Jurkat, Clone E6-1 (cell line): ENCODE results near the gene FLT1.

Experiments
- DNase-seq: peaks from one replicate; pipeline ENCODE4 v3.0.0-alpha.2; 2011; ENCODE audit warnings: low read depth, low spot score
- H3K4me3 ChIP-seq: 2 replicates; pipeline ENCODE4 v1.5.1; 2011; ENCODE audit warnings: mild to moderate bottlenecking, low read length, control low read depth, moderate library complexity

FLT1 gene

GRCh38 chr13:28370448-28370847 is 124.5 kb downstream of the FLT1 start:
- no peak for DNase-seq
- H3K4me3 ChIP-seq: no peak overlapping the region

GRCh38 chr13:28358708-28359107 is 136.2 kb downstream of the FLT1 start:
- no peak for DNase-seq
- no peak overlapping the region for H3K4me3 ChIP-seq

DNA sequence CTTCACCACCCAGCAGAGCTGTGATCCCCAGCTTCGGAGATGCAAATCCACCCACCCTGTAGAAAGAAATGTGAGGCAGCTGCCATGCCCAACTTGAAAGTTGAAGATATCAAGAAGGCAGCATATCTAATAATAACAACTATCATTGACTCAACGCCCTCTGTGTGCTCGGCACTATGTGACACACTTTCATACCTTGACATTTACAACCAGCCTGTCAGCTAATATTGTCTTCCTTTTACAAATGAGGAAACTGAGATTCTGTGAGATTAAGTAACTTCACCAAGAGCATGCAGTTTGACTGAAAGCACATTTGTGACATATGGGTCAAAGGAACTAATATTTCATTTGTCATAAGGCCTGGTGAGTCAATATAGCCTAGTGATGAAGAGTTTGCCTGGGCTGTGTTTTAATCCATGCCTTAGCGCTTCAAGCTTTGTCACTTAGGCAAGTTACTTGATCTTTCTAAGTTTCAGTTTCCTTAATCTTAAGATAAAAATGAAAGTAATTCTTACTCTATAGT is 137.0 kb downstream of the FLT1 start:
- no peak for DNase-seq
- no peak overlapping the region for H3K4me3 ChIP-seq

- DNase-seq: no peak
- no peak overlapping the region for H3K4me3 ChIP-seq
Measured at GRCh38 chr13:28357247-28357825, 137.6 kb downstream of the FLT1 start.

DNA sequence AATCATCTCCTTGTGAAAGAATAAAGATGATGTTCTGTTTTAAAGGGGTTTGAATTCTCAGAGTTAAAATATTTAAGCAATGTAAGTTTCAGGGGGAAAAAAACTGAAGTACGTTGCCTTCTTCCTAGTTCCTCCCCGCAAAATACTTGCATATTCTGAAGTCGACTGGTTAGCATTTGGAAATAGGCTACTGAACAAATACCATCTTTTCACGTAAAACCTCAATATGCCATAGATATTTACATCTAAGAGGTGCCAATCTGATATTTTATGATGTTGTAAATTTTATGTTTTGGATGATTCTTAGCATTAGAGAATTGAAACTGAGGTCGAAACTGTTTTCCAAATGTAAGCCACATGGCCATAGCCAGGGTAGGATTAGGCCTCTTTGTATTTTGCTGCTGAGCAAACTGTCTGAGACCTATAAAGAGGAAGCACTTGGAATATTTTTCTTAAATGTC is 138.3 kb downstream of the FLT1 start:
- no peak overlapping the region for H3K4me3 ChIP-seq
- DNase-seq: no peak

DNA sequence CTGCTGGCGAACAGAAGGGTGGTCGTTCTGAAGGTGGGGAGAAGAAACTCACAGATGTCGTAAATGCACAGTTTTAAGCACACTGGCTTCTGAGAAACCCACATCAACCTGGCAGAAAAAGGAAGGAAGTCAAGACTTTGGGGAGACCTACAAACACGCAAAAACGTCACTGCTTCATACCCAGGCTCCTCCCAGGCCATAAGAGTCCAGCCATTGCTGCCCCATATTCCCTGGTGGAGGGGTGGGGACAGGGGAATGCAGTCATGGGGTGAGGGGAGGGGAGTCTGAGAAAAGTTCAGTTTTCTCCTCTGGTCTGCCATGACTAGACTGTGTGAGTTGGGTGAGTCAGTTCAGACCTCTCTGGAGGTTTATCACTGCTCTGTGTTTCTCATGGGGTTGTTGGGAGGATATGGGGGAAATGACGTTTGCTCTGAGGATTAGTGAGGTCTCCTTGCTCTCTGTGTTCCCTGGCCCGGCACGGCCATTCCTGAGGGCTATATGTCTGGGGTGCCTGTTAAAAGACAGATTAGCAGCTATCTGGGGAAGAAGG is 139.0 kb downstream of the FLT1 start:
- peak; percentile 77 for DNase-seq
- H3K4me3 ChIP-seq: peak overlapping the region; percentile 9; the same call in 1 of the 2 replicates

- no peak for DNase-seq
Measured at GRCh38 chr13:28355046-28355821, 139.7 kb downstream of the FLT1 start.

GRCh38 chr13:28353679-28354078 is 141.2 kb downstream of the FLT1 start:
- no peak overlapping the region for H3K4me3 ChIP-seq
- no peak for DNase-seq

More at GRCh38 chr13:28355046-28355821, 139.7 kb downstream of the FLT1 start:
- peak overlapping the region; percentile 9; the same call in 1 of the 2 replicates for H3K4me3 ChIP-seq

DNA sequence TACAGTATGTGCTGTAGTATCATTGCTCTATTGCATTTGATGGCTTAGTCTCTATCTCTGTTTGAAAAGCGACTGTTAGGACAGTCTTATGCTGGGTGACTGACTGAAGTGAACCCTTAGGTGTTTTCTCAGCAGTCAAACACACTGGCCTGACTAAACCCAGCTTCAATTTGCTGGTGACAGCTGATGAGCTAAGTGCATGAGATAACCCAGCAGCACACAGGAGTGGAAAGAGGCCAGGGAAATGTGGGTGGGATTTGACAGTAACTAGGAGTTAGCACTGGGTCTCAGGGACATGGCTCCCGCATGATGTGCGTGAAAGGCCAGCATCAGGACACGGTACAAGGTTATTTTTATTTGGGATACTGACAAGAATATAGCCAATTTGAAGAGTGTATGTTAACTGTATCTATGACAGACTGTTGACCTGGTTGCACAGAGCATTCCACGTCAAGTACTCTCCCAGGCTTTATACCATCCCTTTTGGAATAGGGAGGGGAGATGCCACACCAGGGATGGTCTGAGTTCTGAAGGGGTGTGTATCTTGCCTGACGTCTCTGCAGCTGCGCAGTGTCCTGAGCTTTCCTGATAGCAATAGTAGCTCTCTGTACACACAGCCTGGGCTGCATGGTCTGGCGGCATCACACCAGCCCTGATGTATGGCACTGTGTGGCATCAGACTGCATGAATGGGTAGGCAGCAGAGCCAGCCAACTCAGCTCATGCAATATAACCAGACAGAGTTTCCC is 144.8 kb downstream of the FLT1 start:
- no peak for DNase-seq

GRCh38 chr13:28349371-28349770 is 145.6 kb downstream of the FLT1 start:
- no peak overlapping the region for H3K4me3 ChIP-seq
- DNase-seq: no peak

More for the DNA sequence above, 144.8 kb downstream of the FLT1 start:
- no peak overlapping the region for H3K4me3 ChIP-seq

GRCh38 chr13:28347456-28348371 is 147.2 kb downstream of the FLT1 start:
- H3K4me3 ChIP-seq: no peak overlapping the region
- DNase-seq: peak; percentile 84

GRCh38 chr13:28346154-28346553 is 148.8 kb downstream of the FLT1 start:
- no peak overlapping the region for H3K4me3 ChIP-seq
- DNase-seq: no peak

- H3K4me3 ChIP-seq: no peak overlapping the region
- no peak for DNase-seq
Measured at GRCh38 chr13:28344163-28344562, 150.8 kb downstream of the FLT1 start.

DNA sequence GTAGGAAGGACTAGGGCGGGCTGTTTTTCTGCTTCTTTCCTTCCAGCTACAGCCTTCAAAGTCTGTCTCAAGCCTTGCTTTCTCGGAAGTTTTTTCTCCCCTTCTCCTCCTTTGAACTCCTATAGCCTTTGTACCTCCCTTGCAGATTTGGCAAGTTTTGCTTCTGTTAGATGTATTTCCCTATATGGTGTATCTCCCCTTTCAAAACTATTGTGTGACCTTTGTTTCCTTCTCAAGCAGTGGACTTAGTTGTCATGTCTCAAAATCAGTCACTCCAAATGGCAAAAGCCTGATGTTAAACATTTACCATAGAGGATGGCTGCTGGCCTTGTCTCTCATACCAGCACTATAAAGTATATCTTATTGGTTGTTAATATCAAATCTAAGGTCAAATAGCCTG is 152.7 kb downstream of the FLT1 start:
- no peak for DNase-seq
- no peak overlapping the region for H3K4me3 ChIP-seq

DNA sequence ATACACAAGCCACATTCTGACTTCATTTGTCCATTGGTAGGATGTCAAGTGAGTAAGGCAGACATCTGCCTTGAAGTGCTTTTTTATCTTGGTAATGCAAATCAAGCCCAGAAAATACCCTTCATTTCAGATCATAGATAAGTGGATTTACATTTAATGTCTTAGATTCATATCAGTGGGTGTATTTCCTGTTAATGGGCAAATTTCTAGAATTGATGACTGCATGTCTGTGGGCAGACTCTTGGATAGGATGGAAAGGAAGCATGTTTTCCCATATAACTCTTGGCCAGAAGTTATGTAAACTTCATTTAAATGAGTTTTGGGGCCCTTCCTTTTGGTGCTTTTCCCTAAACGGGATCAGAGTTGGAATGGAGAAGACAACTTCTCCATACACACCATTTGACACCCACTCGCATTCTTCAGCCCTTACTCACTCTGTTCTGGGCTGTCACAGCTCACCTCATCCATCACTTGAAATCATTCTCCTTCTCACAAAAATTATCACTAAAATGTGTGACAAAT is 154.6 kb downstream of the FLT1 start:
- no peak for DNase-seq
- H3K4me3 ChIP-seq: no peak overlapping the region

DNA sequence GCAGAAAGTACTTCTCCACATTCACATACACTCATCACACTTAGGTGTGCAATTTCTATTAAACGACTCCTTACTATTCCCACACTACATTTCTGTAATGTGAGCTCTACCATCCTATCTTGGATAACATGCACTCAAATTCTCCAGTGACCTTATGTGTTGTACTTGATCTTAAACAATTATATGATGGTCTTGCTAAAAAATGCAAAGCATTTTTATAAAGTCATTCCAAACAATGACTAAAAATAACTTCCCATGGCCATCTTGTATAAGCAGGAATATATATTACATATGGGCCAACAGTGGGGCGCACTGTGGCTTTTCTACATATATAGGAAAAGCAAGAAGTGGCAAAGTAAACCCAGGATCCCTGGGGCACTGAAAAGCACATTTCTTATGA is 155.5 kb downstream of the FLT1 start:
- H3K4me3 ChIP-seq: no peak overlapping the region
- no peak for DNase-seq

GRCh38 chr13:28338742-28339141 is 156.2 kb downstream of the FLT1 start:
- H3K4me3 ChIP-seq: no peak overlapping the region
- no peak for DNase-seq

- no peak overlapping the region for H3K4me3 ChIP-seq
- no peak for DNase-seq
Measured at GRCh38 chr13:28338006-28338574, 156.8 kb downstream of the FLT1 start.
